DOHH2 (cell line): ENCODE results near the gene FABP6.

Source experiments
- H3F3A ChIP-seq: fragments of 200-600 bp; sonication (generic), shearing (Covaris generic); 2 replicates; pipeline ENCODE4 v1.6.0; 2016; ENCODE audit warnings: antibody characterized with exemption, mild to moderate bottlenecking; ENCODE audit not compliant: control insufficient read depth, insufficient read depth
- H3K27ac ChIP-seq: fragments of 200-600 bp; sonication (generic); 2 replicates; pipeline ENCODE4 v1.5.1; 2014; ENCODE audit warnings: low read depth, mild to moderate bottlenecking, low read length, moderate library complexity
- H3K27me3 ChIP-seq: fragments of 200-600 bp; sonication (generic); 2 replicates; pipeline ENCODE4 v1.6.1; 2014; ENCODE audit warnings: mild to moderate bottlenecking, low read length, mixed read lengths; ENCODE audit not compliant: control insufficient read depth
- H3K36me3 ChIP-seq: fragments of 200-600 bp; sonication (generic); 2 replicates; pipeline ENCODE4 v1.6.1; 2014; ENCODE audit warnings: mild to moderate bottlenecking, low read length, moderate library complexity, mixed read lengths; ENCODE audit not compliant: control insufficient read depth
- H3K4me1 ChIP-seq: fragments of 200-600 bp; sonication (generic); 2 replicates; pipeline ENCODE4 v1.6.1; 2014; ENCODE audit warnings: mild to moderate bottlenecking, low read length, mixed read lengths; ENCODE audit not compliant: control insufficient read depth
- H3K4me2 ChIP-seq: fragments of 200-600 bp; sonication (generic); 2 replicates; pipeline ENCODE4 v1.6.0; 2014; ENCODE audit warnings: mild to moderate bottlenecking, low read length, moderate library complexity
- H3K4me3 ChIP-seq: fragments of 200-600 bp; sonication (generic); 2 replicates; pipeline ENCODE4 v1.5.1; 2014; ENCODE audit warnings: mild to moderate bottlenecking, low read length, mixed read lengths
- H3K79me2 ChIP-seq: fragments of 200-600 bp; sonication (generic); 2 replicates; pipeline ENCODE4 v1.6.1; 2014; ENCODE audit warnings: mild to moderate bottlenecking, low read length, mixed read lengths; ENCODE audit not compliant: control insufficient read depth
- H3K9me2 ChIP-seq: fragments of 200-600 bp; sonication (generic); replicated peaks from 2 replicates; pipeline ENCODE4 v1.6.1; 2014; ENCODE audit warnings: mild to moderate bottlenecking, low read length, mixed read lengths; ENCODE audit not compliant: control insufficient read depth
- H3K9me3 ChIP-seq: fragments of 200-600 bp; sonication (generic); 2 replicates; pipeline ENCODE4 v1.6.1; 2014; ENCODE audit warnings: antibody characterized with exemption, low read length, mixed read lengths; ENCODE audit not compliant: control insufficient read depth, insufficient read depth
- H4K20me1 ChIP-seq: fragments of 200-600 bp; sonication (generic); 2 replicates; pipeline ENCODE4 v1.6.0; 2014; ENCODE audit warnings: low read depth, mild to moderate bottlenecking, antibody characterized with exemption, low read length, moderate library complexity; ENCODE audit not compliant: control insufficient read depth, insufficient read depth
- EZH2phosphoT487 ChIP-seq: fragments of 200-600 bp; sonication (generic); IDR thresholded peaks from 2 replicates; pipeline ENCODE4 v1.6.1; 2017; ENCODE audit warnings: borderline replicate concordance, mild to moderate bottlenecking, antibody characterized with exemption, low read length, moderate library complexity, mixed read lengths
- TF ChIP-seq, protein P1 (sequence below): fragments of 200-600 bp; sonication (generic); IDR thresholded peaks from one replicate; pipeline ENCODE4 v1.5.1; 2014; ENCODE audit warnings: antibody characterized with exemption, mild to moderate bottlenecking, low read depth, low read length; ENCODE audit not compliant: poor library complexity, severe bottlenecking

The FABP6 gene

GRCh38 chr5:160272264-160272663 lies 43.0 kb downstream of the FABP6 start:
- H3K9me2 ChIP-seq = no peaks in the 10 kb centered on the region
- no peak overlapping the region for H3K4me2 ChIP-seq
- peaks cover 9% of the 10 kb centered on the region for H3K4me1 ChIP-seq
- H3K4me3 ChIP-seq = no peak overlapping the region
- no peaks in the 10 kb centered on the region for H3F3A ChIP-seq
- no peaks in the 10 kb centered on the region for H3K79me2 ChIP-seq
- H4K20me1 ChIP-seq = no peaks in the 10 kb centered on the region
- TF ChIP-seq, protein P1, sequence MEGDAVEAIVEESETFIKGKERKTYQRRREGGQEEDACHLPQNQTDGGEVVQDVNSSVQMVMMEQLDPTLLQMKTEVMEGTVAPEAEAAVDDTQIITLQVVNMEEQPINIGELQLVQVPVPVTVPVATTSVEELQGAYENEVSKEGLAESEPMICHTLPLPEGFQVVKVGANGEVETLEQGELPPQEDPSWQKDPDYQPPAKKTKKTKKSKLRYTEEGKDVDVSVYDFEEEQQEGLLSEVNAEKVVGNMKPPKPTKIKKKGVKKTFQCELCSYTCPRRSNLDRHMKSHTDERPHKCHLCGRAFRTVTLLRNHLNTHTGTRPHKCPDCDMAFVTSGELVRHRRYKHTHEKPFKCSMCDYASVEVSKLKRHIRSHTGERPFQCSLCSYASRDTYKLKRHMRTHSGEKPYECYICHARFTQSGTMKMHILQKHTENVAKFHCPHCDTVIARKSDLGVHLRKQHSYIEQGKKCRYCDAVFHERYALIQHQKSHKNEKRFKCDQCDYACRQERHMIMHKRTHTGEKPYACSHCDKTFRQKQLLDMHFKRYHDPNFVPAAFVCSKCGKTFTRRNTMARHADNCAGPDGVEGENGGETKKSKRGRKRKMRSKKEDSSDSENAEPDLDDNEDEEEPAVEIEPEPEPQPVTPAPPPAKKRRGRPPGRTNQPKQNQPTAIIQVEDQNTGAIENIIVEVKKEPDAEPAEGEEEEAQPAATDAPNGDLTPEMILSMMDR = no peak
- no peak for TF ChIP-seq EZH2phosphoT487
- no peak overlapping the region for H3K27ac ChIP-seq
- no peaks in the 10 kb centered on the region for H3K9me3 ChIP-seq
- peaks cover 27% of the 10 kb centered on the region for H3K27me3 ChIP-seq
- no peaks in the 10 kb centered on the region for H3K36me3 ChIP-seq

- TF ChIP-seq, protein P1 = no peak
- no peak for TF ChIP-seq EZH2phosphoT487
- Histone ChIP-seq H4K20me1 (no peaks in the 10 kb centered on the region), H3K4me3 (no peak overlapping the region), H3K4me2 (no peak overlapping the region), H3F3A (no peaks in the 10 kb centered on the region), H3K4me1 (peaks cover 9% of the 10 kb centered on the region), H3K27ac (no peak overlapping the region), H3K36me3 (no peaks in the 10 kb centered on the region), H3K27me3 (peaks cover 27% of the 10 kb centered on the region), H3K79me2 (no peaks in the 10 kb centered on the region), H3K9me2 (no peaks in the 10 kb centered on the region), H3K9me3 (no peaks in the 10 kb centered on the region)
Observed at GRCh38 chr5:160272889-160273288, 43.6 kb downstream of the FABP6 start.

DNA sequence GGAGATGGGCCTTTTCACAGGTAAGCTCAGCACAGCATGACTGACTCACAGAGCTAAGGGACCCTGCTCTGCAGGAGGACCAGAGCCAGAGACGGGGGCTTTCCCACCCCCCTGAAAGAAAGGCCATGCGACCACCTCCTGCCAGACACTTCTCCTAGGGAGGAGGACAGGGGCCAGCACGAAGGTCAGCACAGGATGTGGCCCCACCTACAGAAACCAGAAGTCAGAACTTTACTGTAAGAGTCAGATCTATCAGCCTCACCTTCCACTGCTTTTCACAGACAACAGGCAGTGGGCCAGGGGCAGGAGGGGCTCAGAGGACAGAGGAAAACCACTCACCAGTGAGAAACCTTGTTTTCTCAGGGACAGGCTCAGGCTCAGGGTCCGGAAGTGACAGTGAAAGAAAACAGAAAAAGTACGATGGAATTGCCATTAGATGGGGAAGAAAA lies 45.2 kb downstream of the FABP6 start:
- no peaks in the 10 kb centered on the region for H3K9me2 ChIP-seq
- H4K20me1 ChIP-seq = no peaks in the 10 kb centered on the region
- TF ChIP-seq EZH2phosphoT487 = no peak
- TF ChIP-seq, protein P1 = no peak
- no peaks in the 10 kb centered on the region for H3K36me3 ChIP-seq
- no peaks in the 10 kb centered on the region for H3F3A ChIP-seq
- peaks cover 9% of the 10 kb centered on the region for H3K4me1 ChIP-seq
- H3K4me3 ChIP-seq = no peak overlapping the region
- no peak overlapping the region for H3K27ac ChIP-seq
- no peaks in the 10 kb centered on the region for H3K9me3 ChIP-seq
- no peak overlapping the region for H3K4me2 ChIP-seq
- peaks cover 21% of the 10 kb centered on the region for H3K27me3 ChIP-seq
- no peaks in the 10 kb centered on the region for H3K79me2 ChIP-seq
